ENCODE data around the gene INTS3. TPM values are rescaled to one million over a fixed set of nuclear protein-coding genes. Genes with fewer than 3 reads are reported as not detected.
A peak's percentile ranks its signal among the peaks of the same experiment; 100 is the strongest.

INTS3 gene
- total and polyA plus RNA-seq, 10 of the 15 experiments (the other 5 are each of a cell fraction or from before 2014, with no cell fraction given), result 12.6 to 87.4 (median 30.8) TPM

DNA sequence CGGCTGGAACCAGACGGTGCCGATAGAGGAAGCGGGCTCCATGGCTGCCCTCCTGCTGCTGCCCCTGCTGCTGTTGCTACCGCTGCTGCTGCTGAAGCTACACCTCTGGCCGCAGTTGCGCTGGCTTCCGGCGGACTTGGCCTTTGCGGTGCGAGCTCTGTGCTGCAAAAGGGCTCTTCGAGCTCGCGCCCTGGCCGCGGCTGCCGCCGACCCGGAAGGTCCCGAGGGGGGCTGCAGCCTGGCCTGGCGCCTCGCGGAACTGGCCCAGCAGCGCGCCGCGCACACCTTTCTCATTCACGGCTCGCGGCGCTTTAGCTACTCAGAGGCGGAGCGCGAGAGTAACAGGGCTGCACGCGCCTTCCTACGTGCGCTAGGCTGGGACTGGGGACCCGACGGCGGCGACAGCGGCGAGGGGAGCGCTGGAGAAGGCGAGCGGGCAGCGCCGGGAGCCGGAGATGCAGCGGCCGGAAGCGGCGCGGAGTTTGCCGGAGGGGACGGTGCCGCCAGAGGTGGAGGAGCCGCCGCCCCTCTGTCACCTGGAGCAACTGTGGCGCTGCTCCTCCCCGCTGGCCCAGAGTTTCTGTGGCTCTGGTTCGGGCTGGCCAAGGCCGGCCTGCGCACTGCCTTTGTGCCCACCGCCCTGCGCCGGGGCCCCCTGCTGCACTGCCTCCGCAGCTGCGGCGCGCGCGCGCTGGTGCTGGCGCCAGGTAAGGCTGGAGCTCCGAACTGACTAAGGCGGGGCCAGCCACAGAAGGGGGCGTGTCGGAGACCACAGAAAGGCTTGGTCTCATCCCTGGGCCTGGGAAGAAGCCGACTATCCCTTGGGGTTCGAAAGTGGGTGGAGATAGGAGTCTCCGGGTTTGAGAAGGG lies 47.8 kb downstream of the INTS3 start (continued):
- TF ChIP-seq, protein P1, sequence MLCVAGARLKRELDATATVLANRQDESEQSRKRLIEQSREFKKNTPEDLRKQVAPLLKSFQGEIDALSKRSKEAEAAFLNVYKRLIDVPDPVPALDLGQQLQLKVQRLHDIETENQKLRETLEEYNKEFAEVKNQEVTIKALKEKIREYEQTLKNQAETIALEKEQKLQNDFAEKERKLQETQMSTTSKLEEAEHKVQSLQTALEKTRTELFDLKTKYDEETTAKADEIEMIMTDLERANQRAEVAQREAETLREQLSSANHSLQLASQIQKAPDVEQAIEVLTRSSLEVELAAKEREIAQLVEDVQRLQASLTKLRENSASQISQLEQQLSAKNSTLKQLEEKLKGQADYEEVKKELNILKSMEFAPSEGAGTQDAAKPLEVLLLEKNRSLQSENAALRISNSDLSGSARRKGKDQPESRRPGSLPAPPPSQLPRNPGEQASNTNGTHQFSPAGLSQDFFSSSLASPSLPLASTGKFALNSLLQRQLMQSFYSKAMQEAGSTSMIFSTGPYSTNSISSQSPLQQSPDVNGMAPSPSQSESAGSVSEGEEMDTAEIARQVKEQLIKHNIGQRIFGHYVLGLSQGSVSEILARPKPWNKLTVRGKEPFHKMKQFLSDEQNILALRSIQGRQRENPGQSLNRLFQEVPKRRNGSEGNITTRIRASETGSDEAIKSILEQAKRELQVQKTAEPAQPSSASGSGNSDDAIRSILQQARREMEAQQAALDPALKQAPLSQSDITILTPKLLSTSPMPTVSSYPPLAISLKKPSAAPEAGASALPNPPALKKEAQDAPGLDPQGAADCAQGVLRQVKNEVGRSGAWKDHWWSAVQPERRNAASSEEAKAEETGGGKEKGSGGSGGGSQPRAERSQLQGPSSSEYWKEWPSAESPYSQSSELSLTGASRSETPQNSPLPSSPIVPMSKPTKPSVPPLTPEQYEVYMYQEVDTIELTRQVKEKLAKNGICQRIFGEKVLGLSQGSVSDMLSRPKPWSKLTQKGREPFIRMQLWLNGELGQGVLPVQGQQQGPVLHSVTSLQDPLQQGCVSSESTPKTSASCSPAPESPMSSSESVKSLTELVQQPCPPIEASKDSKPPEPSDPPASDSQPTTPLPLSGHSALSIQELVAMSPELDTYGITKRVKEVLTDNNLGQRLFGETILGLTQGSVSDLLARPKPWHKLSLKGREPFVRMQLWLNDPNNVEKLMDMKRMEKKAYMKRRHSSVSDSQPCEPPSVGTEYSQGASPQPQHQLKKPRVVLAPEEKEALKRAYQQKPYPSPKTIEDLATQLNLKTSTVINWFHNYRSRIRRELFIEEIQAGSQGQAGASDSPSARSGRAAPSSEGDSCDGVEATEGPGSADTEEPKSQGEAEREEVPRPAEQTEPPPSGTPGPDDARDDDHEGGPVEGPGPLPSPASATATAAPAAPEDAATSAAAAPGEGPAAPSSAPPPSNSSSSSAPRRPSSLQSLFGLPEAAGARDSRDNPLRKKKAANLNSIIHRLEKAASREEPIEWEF (IDR thresholded peaks at IDR 0.05; ENCODE audit: insufficient replicate concordance, low read depth, low read length), result no peak
- TF ChIP-seq DPF2 (IDR thresholded peaks at IDR 0.05), result peak; percentile 76; the same call in 1 of the 2 replicates
- TF ChIP-seq, protein P2, sequence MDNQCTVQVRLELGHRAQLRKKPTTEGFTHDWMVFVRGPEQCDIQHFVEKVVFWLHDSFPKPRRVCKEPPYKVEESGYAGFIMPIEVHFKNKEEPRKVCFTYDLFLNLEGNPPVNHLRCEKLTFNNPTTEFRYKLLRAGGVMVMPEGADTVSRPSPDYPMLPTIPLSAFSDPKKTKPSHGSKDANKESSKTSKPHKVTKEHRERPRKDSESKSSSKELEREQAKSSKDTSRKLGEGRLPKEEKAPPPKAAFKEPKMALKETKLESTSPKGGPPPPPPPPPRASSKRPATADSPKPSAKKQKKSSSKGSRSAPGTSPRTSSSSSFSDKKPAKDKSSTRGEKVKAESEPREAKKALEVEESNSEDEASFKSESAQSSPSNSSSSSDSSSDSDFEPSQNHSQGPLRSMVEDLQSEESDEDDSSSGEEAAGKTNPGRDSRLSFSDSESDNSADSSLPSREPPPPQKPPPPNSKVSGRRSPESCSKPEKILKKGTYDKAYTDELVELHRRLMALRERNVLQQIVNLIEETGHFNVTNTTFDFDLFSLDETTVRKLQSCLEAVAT (IDR thresholded peaks at IDR 0.05), result no peak
- TF ChIP-seq, protein P3, sequence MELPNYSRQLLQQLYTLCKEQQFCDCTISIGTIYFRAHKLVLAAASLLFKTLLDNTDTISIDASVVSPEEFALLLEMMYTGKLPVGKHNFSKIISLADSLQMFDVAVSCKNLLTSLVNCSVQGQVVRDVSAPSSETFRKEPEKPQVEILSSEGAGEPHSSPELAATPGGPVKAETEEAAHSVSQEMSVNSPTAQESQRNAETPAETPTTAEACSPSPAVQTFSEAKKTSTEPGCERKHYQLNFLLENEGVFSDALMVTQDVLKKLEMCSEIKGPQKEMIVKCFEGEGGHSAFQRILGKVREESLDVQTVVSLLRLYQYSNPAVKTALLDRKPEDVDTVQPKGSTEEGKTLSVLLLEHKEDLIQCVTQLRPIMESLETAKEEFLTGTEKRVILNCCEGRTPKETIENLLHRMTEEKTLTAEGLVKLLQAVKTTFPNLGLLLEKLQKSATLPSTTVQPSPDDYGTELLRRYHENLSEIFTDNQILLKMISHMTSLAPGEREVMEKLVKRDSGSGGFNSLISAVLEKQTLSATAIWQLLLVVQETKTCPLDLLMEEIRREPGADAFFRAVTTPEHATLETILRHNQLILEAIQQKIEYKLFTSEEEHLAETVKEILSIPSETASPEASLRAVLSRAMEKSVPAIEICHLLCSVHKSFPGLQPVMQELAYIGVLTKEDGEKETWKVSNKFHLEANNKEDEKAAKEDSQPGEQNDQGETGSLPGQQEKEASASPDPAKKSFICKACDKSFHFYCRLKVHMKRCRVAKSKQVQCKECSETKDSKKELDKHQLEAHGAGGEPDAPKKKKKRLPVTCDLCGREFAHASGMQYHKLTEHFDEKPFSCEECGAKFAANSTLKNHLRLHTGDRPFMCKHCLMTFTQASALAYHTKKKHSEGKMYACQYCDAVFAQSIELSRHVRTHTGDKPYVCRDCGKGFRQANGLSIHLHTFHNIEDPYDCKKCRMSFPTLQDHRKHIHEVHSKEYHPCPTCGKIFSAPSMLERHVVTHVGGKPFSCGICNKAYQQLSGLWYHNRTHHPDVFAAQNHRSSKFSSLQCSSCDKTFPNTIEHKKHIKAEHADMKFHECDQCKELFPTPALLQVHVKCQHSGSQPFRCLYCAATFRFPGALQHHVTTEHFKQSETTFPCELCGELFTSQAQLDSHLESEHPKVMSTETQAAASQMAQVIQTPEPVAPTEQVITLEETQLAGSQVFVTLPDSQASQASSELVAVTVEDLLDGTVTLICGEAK (IDR thresholded peaks at IDR 0.05; ENCODE audit: borderline replicate concordance), result no peak
- TF ChIP-seq, protein P4, sequence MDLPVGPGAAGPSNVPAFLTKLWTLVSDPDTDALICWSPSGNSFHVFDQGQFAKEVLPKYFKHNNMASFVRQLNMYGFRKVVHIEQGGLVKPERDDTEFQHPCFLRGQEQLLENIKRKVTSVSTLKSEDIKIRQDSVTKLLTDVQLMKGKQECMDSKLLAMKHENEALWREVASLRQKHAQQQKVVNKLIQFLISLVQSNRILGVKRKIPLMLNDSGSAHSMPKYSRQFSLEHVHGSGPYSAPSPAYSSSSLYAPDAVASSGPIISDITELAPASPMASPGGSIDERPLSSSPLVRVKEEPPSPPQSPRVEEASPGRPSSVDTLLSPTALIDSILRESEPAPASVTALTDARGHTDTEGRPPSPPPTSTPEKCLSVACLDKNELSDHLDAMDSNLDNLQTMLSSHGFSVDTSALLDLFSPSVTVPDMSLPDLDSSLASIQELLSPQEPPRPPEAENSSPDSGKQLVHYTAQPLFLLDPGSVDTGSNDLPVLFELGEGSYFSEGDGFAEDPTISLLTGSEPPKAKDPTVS (IDR thresholded peaks at IDR 0.05; ENCODE audit: low read depth, low read length), result no peak
- no peak for TF ChIP-seq MEF2A (IDR thresholded peaks at IDR 0.05; ENCODE audit: insufficient read depth, low read depth, low read length)
- no peak for TF ChIP-seq GABPA (IDR thresholded peaks at IDR 0.05; ENCODE audit: low read depth)
- TF ChIP-seq, protein P5, sequence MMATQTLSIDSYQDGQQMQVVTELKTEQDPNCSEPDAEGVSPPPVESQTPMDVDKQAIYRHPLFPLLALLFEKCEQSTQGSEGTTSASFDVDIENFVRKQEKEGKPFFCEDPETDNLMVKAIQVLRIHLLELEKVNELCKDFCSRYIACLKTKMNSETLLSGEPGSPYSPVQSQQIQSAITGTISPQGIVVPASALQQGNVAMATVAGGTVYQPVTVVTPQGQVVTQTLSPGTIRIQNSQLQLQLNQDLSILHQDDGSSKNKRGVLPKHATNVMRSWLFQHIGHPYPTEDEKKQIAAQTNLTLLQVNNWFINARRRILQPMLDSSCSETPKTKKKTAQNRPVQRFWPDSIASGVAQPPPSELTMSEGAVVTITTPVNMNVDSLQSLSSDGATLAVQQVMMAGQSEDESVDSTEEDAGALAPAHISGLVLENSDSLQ (IDR thresholded peaks at IDR 0.05), result no peak
- TF ChIP-seq EZH2 (IDR thresholded peaks at IDR 0.05; ENCODE audit: borderline replicate concordance, control insufficient read depth, low read depth, low read length), result no peak
- TF ChIP-seq MXI1 (IDR thresholded peaks at IDR 0.05; ENCODE audit: low read depth, low read length), result no peak
- TF ChIP-seq MTA2 (IDR thresholded peaks at IDR 0.05; ENCODE audit: low read depth), result no peak
- no peak for TF ChIP-seq PAX8 (IDR thresholded peaks at IDR 0.05)
- TF ChIP-seq NR2F1 (conservative IDR thresholded peaks at IDR 0.05), result peak; percentile 65

Measured in GM12878 (cell line).